ENCODE data around the gene PITX1.

PITX1 gene

DNA sequence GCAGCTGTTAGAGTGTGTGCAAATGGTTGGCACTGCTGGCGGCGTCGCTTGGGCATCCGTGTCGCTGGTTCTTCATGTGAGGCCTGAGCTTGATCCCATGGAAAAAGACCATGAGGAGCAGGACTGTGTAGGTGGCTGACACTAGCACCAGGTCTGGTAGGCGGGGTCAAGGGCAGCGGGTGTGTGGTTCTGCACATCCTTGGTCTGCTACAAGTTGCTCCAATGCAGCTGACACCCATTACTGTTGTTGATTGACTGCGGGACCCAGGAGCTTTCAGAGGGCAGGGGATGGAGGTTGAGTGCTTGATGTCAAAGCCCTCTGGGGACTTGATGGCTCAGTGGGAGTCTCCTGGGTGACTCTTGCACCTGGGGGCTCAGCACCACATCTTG, 29.0 kb upstream of the PITX1 start:
- TF ChIP-seq SNAI2 (CRISPR knock-in tag; IDR thresholded peaks at IDR 0.05): no peak
- TF ChIP-seq, protein P1, sequence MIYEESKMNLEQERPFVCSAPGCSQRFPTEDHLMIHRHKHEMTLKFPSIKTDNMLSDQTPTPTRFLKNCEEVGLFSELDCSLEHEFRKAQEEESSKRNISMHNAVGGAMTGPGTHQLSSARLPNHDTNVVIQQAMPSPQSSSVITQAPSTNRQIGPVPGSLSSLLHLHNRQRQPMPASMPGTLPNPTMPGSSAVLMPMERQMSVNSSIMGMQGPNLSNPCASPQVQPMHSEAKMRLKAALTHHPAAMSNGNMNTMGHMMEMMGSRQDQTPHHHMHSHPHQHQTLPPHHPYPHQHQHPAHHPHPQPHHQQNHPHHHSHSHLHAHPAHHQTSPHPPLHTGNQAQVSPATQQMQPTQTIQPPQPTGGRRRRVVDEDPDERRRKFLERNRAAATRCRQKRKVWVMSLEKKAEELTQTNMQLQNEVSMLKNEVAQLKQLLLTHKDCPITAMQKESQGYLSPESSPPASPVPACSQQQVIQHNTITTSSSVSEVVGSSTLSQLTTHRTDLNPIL (CRISPR knock-in tag; IDR thresholded peaks at IDR 0.05; ENCODE audit: low read depth): no peak
- no peak for ATAC-seq

DNA sequence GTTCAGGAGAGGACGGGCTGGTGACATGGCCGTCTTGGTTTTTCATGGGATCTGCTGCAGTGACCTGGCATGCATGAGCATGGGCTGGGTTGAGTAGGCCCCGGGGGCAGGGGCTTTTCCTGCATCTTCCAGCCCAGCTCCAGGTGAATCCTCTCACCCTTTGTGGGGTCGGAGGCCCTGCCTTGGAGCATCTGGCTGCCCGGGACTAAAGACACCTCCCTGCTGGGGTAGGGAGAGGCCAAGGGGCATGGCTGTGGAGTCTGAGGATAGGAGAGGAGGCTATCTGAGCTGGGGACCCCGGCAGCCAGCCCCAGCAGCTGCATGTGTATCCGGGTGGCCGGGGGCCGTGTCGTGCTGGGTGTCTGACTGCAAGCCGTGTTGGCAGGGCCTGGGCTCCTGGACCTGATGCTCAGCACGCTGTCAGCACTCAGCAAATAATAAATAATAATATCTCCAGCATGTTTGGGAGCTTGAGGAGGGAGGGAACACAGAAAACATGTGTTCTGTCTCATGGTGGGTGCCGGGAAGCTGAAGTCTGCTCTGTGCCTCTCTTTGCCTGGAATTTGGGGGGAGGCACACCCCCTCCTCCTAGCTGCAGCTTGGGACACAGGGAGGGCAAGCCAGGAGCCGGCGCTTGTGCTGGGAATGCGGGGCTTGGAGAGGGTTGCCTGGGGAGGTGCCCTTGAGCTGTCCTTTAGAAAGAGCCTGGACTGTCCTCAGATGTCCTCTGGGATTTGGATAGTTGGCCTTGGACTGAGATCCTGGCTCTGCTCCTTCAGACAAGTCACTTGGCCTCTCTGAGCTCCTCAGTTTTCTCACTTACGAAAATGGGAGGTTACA, 28.4 kb upstream of the PITX1 start:
- no peak for TF ChIP-seq ZFP30 (CRISPR knock-in tag; IDR thresholded peaks at IDR 0.05)
- TF ChIP-seq, protein P2, sequence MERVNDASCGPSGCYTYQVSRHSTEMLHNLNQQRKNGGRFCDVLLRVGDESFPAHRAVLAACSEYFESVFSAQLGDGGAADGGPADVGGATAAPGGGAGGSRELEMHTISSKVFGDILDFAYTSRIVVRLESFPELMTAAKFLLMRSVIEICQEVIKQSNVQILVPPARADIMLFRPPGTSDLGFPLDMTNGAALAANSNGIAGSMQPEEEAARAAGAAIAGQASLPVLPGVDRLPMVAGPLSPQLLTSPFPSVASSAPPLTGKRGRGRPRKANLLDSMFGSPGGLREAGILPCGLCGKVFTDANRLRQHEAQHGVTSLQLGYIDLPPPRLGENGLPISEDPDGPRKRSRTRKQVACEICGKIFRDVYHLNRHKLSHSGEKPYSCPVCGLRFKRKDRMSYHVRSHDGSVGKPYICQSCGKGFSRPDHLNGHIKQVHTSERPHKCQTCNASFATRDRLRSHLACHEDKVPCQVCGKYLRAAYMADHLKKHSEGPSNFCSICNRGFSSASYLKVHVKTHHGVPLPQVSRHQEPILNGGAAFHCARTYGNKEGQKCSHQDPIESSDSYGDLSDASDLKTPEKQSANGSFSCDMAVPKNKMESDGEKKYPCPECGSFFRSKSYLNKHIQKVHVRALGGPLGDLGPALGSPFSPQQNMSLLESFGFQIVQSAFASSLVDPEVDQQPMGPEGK (CRISPR knock-in tag; IDR thresholded peaks at IDR 0.05; ENCODE audit: borderline replicate concordance): no peak
- ATAC-seq: no peak

DNA sequence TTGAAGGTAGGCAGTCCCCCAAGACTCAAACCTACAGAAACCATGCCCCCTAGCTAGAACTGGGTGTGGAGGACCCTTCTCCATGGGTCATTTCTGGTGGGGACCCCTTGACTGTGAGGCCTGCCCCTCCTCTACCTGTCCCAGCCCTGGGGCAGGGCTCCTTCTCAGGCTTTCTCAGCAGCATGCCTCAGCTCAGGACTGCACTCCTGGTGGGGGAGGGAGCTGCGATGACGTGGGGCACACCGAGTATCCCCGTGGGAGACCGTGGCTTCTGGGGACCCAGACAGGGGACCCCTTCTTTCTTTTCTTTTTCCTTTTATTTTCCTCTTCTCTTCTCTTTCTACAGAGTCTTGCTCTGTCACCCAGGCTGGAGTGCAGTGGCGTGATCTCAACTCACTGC, 27.0 kb upstream of the PITX1 start:
- no peak for ATAC-seq
- no peak for TF ChIP-seq GLIS3 (CRISPR knock-in tag; IDR thresholded peaks at IDR 0.05)
- TF ChIP-seq ZFP30 (CRISPR knock-in tag; IDR thresholded peaks at IDR 0.05): no peak
- TF ChIP-seq ESRRG (CRISPR knock-in tag; IDR thresholded peaks at IDR 0.05): no peak
- no peak for TF ChIP-seq ISL1 (CRISPR knock-in tag; IDR thresholded peaks at IDR 0.05)
- TF ChIP-seq, protein P3, sequence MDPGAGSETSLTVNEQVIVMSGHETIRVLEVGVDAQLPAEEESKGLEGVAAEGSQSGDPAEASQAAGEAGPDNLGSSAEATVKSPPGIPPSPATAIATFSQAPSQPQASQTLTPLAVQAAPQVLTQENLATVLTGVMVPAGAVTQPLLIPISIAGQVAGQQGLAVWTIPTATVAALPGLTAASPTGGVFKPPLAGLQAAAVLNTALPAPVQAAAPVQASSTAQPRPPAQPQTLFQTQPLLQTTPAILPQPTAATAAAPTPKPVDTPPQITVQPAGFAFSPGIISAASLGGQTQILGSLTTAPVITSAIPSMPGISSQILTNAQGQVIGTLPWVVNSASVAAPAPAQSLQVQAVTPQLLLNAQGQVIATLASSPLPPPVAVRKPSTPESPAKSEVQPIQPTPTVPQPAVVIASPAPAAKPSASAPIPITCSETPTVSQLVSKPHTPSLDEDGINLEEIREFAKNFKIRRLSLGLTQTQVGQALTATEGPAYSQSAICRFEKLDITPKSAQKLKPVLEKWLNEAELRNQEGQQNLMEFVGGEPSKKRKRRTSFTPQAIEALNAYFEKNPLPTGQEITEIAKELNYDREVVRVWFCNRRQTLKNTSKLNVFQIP (CRISPR knock-in tag; IDR thresholded peaks at IDR 0.05; ENCODE audit: borderline replicate concordance, low read depth): no peak
- TF ChIP-seq OSR1 (CRISPR knock-in tag; IDR thresholded peaks at IDR 0.05): no peak
- TF ChIP-seq ZNF70 (CRISPR knock-in tag; IDR thresholded peaks at IDR 0.05): no peak
- no peak for TF ChIP-seq ZFP3 (CRISPR knock-in tag; IDR thresholded peaks at IDR 0.05)
- TF ChIP-seq ZC3H10 (CRISPR knock-in tag; IDR thresholded peaks at IDR 0.05): no peak
- TF ChIP-seq TOX (CRISPR knock-in tag; IDR thresholded peaks at IDR 0.05; ENCODE audit: borderline replicate concordance): no peak
- TF ChIP-seq PPARA (CRISPR knock-in tag; IDR thresholded peaks at IDR 0.05; ENCODE audit: borderline replicate concordance): no peak
- TF ChIP-seq BACH2 (CRISPR knock-in tag; IDR thresholded peaks at IDR 0.05; ENCODE audit: borderline replicate concordance): no peak
- TF ChIP-seq, protein P4, sequence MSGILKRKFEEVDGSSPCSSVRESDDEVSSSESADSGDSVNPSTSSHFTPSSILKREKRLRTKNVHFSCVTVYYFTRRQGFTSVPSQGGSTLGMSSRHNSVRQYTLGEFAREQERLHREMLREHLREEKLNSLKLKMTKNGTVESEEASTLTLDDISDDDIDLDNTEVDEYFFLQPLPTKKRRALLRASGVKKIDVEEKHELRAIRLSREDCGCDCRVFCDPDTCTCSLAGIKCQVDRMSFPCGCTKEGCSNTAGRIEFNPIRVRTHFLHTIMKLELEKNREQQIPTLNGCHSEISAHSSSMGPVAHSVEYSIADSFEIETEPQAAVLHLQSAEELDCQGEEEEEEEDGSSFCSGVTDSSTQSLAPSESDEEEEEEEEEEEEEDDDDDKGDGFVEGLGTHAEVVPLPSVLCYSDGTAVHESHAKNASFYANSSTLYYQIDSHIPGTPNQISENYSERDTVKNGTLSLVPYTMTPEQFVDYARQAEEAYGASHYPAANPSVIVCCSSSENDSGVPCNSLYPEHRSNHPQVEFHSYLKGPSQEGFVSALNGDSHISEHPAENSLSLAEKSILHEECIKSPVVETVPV (CRISPR knock-in tag; IDR thresholded peaks at IDR 0.05): no peak
- TF ChIP-seq, protein P2 (CRISPR knock-in tag; IDR thresholded peaks at IDR 0.05; ENCODE audit: borderline replicate concordance): no peak
- TF ChIP-seq ARNTL (CRISPR knock-in tag; IDR thresholded peaks at IDR 0.05; ENCODE audit: borderline replicate concordance, low read depth): no peak

DNA sequence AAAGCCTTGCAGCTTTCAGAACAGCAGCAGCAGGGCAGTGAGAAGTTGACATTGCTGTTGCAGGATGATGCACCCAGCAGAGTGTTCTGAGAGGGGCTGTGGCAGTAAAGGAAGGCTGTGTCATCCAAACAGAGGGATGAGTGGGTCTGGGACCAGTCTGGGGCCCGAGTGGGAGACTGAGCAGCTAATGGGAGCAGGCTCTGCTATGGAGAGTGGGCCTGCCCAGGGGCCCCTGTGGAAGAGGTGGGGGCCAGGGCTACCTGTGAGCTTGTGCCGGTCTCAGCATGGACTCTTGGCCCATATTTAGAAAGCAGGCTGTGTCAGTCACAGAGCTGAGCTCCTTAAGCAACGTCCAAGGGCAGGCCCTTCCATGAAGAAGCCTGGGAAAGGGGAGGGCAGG, 26.0 kb upstream of the PITX1 start:
- ATAC-seq: no peak
- TF ChIP-seq, protein P5, sequence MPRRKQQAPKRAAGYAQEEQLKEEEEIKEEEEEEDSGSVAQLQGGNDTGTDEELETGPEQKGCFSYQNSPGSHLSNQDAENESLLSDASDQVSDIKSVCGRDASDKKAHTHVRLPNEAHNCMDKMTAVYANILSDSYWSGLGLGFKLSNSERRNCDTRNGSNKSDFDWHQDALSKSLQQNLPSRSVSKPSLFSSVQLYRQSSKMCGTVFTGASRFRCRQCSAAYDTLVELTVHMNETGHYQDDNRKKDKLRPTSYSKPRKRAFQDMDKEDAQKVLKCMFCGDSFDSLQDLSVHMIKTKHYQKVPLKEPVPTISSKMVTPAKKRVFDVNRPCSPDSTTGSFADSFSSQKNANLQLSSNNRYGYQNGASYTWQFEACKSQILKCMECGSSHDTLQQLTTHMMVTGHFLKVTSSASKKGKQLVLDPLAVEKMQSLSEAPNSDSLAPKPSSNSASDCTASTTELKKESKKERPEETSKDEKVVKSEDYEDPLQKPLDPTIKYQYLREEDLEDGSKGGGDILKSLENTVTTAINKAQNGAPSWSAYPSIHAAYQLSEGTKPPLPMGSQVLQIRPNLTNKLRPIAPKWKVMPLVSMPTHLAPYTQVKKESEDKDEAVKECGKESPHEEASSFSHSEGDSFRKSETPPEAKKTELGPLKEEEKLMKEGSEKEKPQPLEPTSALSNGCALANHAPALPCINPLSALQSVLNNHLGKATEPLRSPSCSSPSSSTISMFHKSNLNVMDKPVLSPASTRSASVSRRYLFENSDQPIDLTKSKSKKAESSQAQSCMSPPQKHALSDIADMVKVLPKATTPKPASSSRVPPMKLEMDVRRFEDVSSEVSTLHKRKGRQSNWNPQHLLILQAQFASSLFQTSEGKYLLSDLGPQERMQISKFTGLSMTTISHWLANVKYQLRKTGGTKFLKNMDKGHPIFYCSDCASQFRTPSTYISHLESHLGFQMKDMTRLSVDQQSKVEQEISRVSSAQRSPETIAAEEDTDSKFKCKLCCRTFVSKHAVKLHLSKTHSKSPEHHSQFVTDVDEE (CRISPR knock-in tag; IDR thresholded peaks at IDR 0.05): no peak
- no peak for TF ChIP-seq ZC3H10 (CRISPR knock-in tag; IDR thresholded peaks at IDR 0.05)
- no peak for TF ChIP-seq ZNF565 (CRISPR knock-in tag; conservative IDR thresholded peaks at IDR 0.05; ENCODE audit: low read depth)
- no peak for TF ChIP-seq ZFP30 (CRISPR knock-in tag; IDR thresholded peaks at IDR 0.05)
- TF ChIP-seq SNAI2 (CRISPR knock-in tag; IDR thresholded peaks at IDR 0.05): no peak
- TF ChIP-seq, protein P1 (CRISPR knock-in tag; IDR thresholded peaks at IDR 0.05; ENCODE audit: low read depth): no peak
- TF ChIP-seq GLIS3 (CRISPR knock-in tag; IDR thresholded peaks at IDR 0.05): no peak
- TF ChIP-seq, protein P3 (CRISPR knock-in tag; IDR thresholded peaks at IDR 0.05; ENCODE audit: borderline replicate concordance, low read depth): no peak
- no peak for TF ChIP-seq ESRRG (CRISPR knock-in tag; IDR thresholded peaks at IDR 0.05)
- TF ChIP-seq ZFP3 (CRISPR knock-in tag; IDR thresholded peaks at IDR 0.05): no peak
- no peak for TF ChIP-seq CSDC2 (CRISPR knock-in tag; IDR thresholded peaks at IDR 0.05)
- TF ChIP-seq ZNF70 (CRISPR knock-in tag; IDR thresholded peaks at IDR 0.05): no peak
- no peak for TF ChIP-seq TOX (CRISPR knock-in tag; IDR thresholded peaks at IDR 0.05; ENCODE audit: borderline replicate concordance)
